Activated CD4-positive, alpha-beta T cell treated with anti-CD3 and anti-CD28 coated beads, Interleukin-2, amount 10 ng/mL, durations not matched to agents 7 days and 5 days (primary cell): ENCODE measurements around the gene ZNF280A. TPM values are rescaled to one million over a fixed set of nuclear protein-coding genes. Genes with fewer than 3 reads are reported as not detected.
"Not testable (repeated sequence)": the region's sequence is repeated elsewhere in the genome, so short reads cannot be mapped to it uniquely, and the experiment has no call there.

Experiments used
- CTCF ChIA-PET: fragments of 350-600 bp; sonication (Branson Sonifier 250); formaldehyde crosslinking; loops from one replicate; lab custom pipeline; 2021; ENCODE audit warnings: antibody characterized with exemption; lab: Charles Lee
- POLR2A ChIA-PET: fragments of 350-600 bp; sonication (Branson Sonifier 250); formaldehyde crosslinking; loops from one replicate; lab custom pipeline; 2021; ENCODE audit warnings: antibody characterized with exemption; lab: Charles Lee
- DNase-seq: peaks from one replicate; pipeline ENCODE4 v3.0.0-alpha.2; 2020
- H3K27ac Mint-ChIP-seq: one replicate; pipeline ENCODE4 v1.8.0; 2021; ENCODE audit warnings: mild to moderate bottlenecking, moderate library complexity, mixed read lengths
- H3K27me3 Mint-ChIP-seq: one replicate; pipeline ENCODE4 v1.8.0; 2021; ENCODE audit warnings: mixed read lengths
- H3K36me3 Mint-ChIP-seq: one replicate; pipeline ENCODE4 v1.8.0; 2021; ENCODE audit warnings: low read depth, mixed read lengths
- H3K4me1 Mint-ChIP-seq: one replicate; pipeline ENCODE4 v1.8.0; 2021; ENCODE audit warnings: mixed read lengths
- H3K4me3 Mint-ChIP-seq: one replicate; pipeline ENCODE4 v1.8.0; 2021; ENCODE audit warnings: mild to moderate bottlenecking, moderate library complexity, mixed read lengths
- H3K9me3 Mint-ChIP-seq: one replicate; pipeline ENCODE4 v1.8.0; 2021; ENCODE audit warnings: mixed read lengths
- total RNA-seq, 2 experiments: library from RNA; stranded (reverse); gene quantifications; one replicate each; pipeline ENCODE4 v1.2.3, GENCODE V29; 2021

Gene ZNF280A
- total RNA-seq, 2 experiments from 2014 or later, result not detected

GRCh38 chr22:22534604-22535415, 14.7 kb upstream of the ZNF280A start:
- CTCF ChIA-PET, result no interaction called here
- H3K27ac Mint-ChIP-seq, result no peak overlapping the region

GRCh38 chr22:22533863-22534262, 13.8 kb upstream of the ZNF280A start:
- Mint-ChIP-seq H3K4me1 (no peaks in the 10 kb centered on the region), H3K27me3 (peaks cover 6% of the 10 kb centered on the region), H3K27ac (no peak overlapping the region), H3K36me3 (no peaks in the 10 kb centered on the region), H3K4me3 (no peak overlapping the region), H3K9me3 (no peaks in the 10 kb centered on the region)
- POLR2A ChIA-PET, result no interaction called here
- CTCF ChIA-PET, result interaction anchor here (0.6 kb wide), 2 partner anchors 123 to 619 kb away, joined by 3 to 5 read pairs; no protein-coding TSS in a partner anchor
- DNase-seq, result no peak

More at GRCh38 chr22:22534604-22535415, 14.7 kb upstream of the ZNF280A start:
- Mint-ChIP-seq H3K9me3 (no peaks in the 10 kb centered on the region), H3K27me3 (peaks cover 6% of the 10 kb centered on the region), H3K4me3 (no peak overlapping the region), H3K36me3 (no peaks in the 10 kb centered on the region), H3K4me1 (no peaks in the 10 kb centered on the region)
- no peak for DNase-seq
- POLR2A ChIA-PET, result no interaction called here

GRCh38 chr22:22533417-22533816, 13.3 kb upstream of the ZNF280A start:
- DNase-seq, result no peak
- Mint-ChIP-seq H3K27ac (no peak overlapping the region), H3K4me1 (no peaks in the 10 kb centered on the region), H3K9me3 (no peaks in the 10 kb centered on the region), H3K27me3 (peaks cover 6% of the 10 kb centered on the region), H3K4me3 (no peak overlapping the region), H3K36me3 (no peaks in the 10 kb centered on the region)
- ChIA-PET POLR2A (no interaction called here), CTCF (interaction anchor here (0.6 kb wide), 2 partner anchors 123 to 619 kb away, joined by 3 to 5 read pairs; no protein-coding TSS in a partner anchor)

GRCh38 chr22:22532547-22533071, 12.5 kb upstream of the ZNF280A start:
- H3K9me3 Mint-ChIP-seq, H3K27ac Mint-ChIP-seq, DNase-seq, H3K27me3 Mint-ChIP-seq, H3K4me1 Mint-ChIP-seq, H3K4me3 Mint-ChIP-seq, POLR2A ChIA-PET, H3K36me3 Mint-ChIP-seq: not testable (repeated sequence)
- CTCF ChIA-PET, result interaction anchor here (0.5 kb wide), 1 partner anchor 1611 kb away, joined by 4 read pairs; no protein-coding TSS in a partner anchor

- no peaks in the 10 kb centered on the region for H3K36me3 Mint-ChIP-seq
- no peak overlapping the region for H3K4me3 Mint-ChIP-seq
- H3K9me3 Mint-ChIP-seq, result no peaks in the 10 kb centered on the region
- no peak overlapping the region for H3K27ac Mint-ChIP-seq
- no peak for DNase-seq
- ChIA-PET POLR2A (no interaction called here), CTCF (interaction anchor here (0.5 to 0.8 kb wide), 2 partner anchors 23 to 1610 kb away, joined by 3 to 4 read pairs; no protein-coding TSS in a partner anchor)
- no peaks in the 10 kb centered on the region for H3K4me1 Mint-ChIP-seq
- H3K27me3 Mint-ChIP-seq, result peaks cover 6% of the 10 kb centered on the region
Measured at GRCh38 chr22:22531770-22532546, 11.9 kb upstream of the ZNF280A start.

GRCh38 chr22:22528780-22529179, 8.7 kb upstream of the ZNF280A start:
- ChIA-PET POLR2A (no interaction called here), CTCF (no interaction called here)
- no peak for DNase-seq
- Mint-ChIP-seq H3K9me3 (no peaks in the 10 kb centered on the region), H3K27me3 (peaks cover 14% of the 10 kb centered on the region), H3K4me3 (no peak overlapping the region), H3K27ac (no peak overlapping the region), H3K4me1 (no peaks in the 10 kb centered on the region), H3K36me3 (no peaks in the 10 kb centered on the region)

GRCh38 chr22:22527312-22527711, 7.2 kb upstream of the ZNF280A start:
- ChIA-PET POLR2A (no interaction called here), CTCF (no interaction called here)
- H3K4me1 Mint-ChIP-seq, result no peaks in the 10 kb centered on the region
- no peak for DNase-seq
- H3K36me3 Mint-ChIP-seq, result no peaks in the 10 kb centered on the region
- H3K4me3 Mint-ChIP-seq, result no peak overlapping the region
- H3K27me3 Mint-ChIP-seq, result peaks cover 14% of the 10 kb centered on the region
- H3K9me3 Mint-ChIP-seq, result no peaks in the 10 kb centered on the region
- H3K27ac Mint-ChIP-seq, result no peak overlapping the region

- H3K36me3 Mint-ChIP-seq, result no peaks in the 10 kb centered on the region
- H3K4me3 Mint-ChIP-seq, result no peak overlapping the region
- H3K27me3 Mint-ChIP-seq, result peaks cover 14% of the 10 kb centered on the region
- H3K4me1 Mint-ChIP-seq, result no peaks in the 10 kb centered on the region
- CTCF ChIA-PET, result no interaction called here
- no peaks in the 10 kb centered on the region for H3K9me3 Mint-ChIP-seq
- POLR2A ChIA-PET, result no interaction called here
- DNase-seq, result no peak
- H3K27ac Mint-ChIP-seq, result no peak overlapping the region
Measured at GRCh38 chr22:22526125-22526912, 6.2 kb upstream of the ZNF280A start.

GRCh38 chr22:22523494-22523893, 3.4 kb upstream of the ZNF280A start:
- no peaks in the 10 kb centered on the region for H3K4me1 Mint-ChIP-seq
- H3K9me3 Mint-ChIP-seq, result no peaks in the 10 kb centered on the region
- no peak overlapping the region for H3K27ac Mint-ChIP-seq
- H3K27me3 Mint-ChIP-seq, result peaks cover 14% of the 10 kb centered on the region
- H3K4me3 Mint-ChIP-seq, result no peak overlapping the region
- CTCF ChIA-PET, result no interaction called here
- no peaks in the 10 kb centered on the region for H3K36me3 Mint-ChIP-seq
- DNase-seq, result no peak
- POLR2A ChIA-PET, result no interaction called here

GRCh38 chr22:22521631-22522030, 1.6 kb upstream of the ZNF280A start:
- DNase-seq, result no peak
- peaks cover 18% of the 10 kb centered on the region for H3K27me3 Mint-ChIP-seq
- H3K9me3 Mint-ChIP-seq, result no peaks in the 10 kb centered on the region
- ChIA-PET CTCF (no interaction called here), POLR2A (no interaction called here)
- no peaks in the 10 kb centered on the region for H3K4me1 Mint-ChIP-seq
- H3K36me3 Mint-ChIP-seq, result no peaks in the 10 kb centered on the region
- H3K4me3 Mint-ChIP-seq, result no peak overlapping the region
- H3K27ac Mint-ChIP-seq, result no peak overlapping the region

GRCh38 chr22:22520667-22521602, 865 bp upstream of the ZNF280A start:
- Mint-ChIP-seq H3K27me3 (peaks cover 20% of the 10 kb centered on the region), H3K4me1 (no peaks in the 10 kb centered on the region), H3K36me3 (no peaks in the 10 kb centered on the region), H3K9me3 (no peaks in the 10 kb centered on the region), H3K27ac (no peak overlapping the region), H3K4me3 (no peak overlapping the region)
- CTCF ChIA-PET, result interaction anchor here (2.2 kb wide), 1 partner anchor 12 kb away, joined by 7 read pairs; the partner anchor contains the start of gene ZNF280B
- POLR2A ChIA-PET, result no interaction called here
- DNase-seq, result no peak
